Measurements from ENCODE around the gene SEPHS2. TPM values are rescaled to one million over a fixed set of nuclear protein-coding genes. Genes with fewer than 3 reads are reported as not detected.

The SEPHS2 gene, protein sequence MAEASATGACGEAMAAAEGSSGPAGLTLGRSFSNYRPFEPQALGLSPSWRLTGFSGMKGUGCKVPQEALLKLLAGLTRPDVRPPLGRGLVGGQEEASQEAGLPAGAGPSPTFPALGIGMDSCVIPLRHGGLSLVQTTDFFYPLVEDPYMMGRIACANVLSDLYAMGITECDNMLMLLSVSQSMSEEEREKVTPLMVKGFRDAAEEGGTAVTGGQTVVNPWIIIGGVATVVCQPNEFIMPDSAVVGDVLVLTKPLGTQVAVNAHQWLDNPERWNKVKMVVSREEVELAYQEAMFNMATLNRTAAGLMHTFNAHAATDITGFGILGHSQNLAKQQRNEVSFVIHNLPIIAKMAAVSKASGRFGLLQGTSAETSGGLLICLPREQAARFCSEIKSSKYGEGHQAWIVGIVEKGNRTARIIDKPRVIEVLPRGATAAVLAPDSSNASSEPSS
- 9.4 and 11.2 TPM in 2 replicates for total RNA-seq

DNA sequence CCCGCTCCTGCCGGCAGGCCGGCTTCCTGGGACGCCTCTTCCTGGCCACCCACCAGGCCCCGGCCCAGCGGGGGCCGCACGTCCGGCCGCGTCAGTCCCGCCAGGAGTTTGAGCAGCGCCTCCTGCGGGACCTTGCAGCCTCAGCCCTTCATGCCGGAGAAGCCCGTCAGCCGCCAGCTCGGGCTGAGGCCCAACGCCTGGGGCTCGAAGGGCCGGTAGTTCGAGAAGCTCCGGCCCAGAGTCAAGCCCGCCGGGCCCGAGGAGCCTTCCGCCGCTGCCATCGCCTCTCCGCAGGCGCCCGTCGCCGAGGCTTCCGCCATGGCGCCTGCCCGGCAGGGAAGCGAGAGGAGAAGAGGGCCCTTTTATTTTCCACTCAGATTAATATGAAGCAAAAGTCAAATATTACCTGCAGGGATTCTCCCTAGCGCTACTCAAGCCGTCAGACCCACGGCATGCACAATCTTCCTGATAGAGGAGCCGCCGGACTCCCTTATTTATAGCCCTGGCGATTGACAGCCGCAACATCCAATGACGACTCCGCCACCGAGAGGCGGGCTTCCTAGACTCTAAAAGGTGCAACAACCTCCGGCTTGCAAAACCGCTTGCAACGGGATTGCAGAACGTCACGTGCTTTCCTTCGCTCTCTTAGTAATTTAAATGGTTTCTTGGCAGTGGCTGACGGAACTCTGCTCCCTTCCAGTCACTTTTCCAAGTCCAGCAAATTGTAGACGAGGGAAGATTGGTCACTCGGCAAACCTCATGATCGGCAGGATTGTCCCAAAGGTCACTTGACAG, at the start of gene SEPHS2:
SEPHS2 (minus strand) TSS at position 467 of the 795 bp plus-strand sequence; CDS start at position 320, 147 bp downstream.

DNA sequence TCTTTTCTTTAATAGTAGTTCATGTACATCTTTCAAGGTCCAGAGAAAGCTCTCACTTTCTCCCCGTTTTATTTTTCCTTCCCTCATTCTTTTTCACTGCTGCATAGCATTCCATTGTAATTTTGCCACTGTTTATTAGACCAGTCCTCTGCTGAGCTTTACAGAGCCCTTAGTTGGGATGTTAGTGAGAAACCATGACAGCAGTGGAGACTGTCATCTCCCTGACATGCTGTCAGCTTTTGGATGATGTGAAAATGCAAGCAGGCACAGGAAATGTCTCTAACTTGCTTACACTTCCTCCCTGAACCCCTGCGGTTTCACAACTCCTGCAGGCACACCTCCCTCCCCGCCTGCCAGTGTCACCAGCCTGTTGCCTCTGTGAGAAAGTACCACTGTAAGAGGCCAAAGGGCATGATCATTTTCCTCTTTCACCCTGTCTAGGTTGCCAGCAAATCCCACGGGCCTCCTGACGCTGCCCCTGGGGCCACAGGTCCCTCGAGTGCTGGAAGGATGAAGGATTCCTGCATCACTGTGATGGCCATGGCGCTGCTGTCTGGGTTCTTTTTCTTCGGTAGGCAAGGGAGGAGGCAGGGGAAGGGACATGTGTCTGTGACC, 26.8 kb upstream of the SEPHS2 start, which contains the start of gene ITGAL:
ITGAL (plus strand) TSS at position 415 of the 615 bp plus-strand sequence; CDS start at position 511, 96 bp downstream.

DNA sequence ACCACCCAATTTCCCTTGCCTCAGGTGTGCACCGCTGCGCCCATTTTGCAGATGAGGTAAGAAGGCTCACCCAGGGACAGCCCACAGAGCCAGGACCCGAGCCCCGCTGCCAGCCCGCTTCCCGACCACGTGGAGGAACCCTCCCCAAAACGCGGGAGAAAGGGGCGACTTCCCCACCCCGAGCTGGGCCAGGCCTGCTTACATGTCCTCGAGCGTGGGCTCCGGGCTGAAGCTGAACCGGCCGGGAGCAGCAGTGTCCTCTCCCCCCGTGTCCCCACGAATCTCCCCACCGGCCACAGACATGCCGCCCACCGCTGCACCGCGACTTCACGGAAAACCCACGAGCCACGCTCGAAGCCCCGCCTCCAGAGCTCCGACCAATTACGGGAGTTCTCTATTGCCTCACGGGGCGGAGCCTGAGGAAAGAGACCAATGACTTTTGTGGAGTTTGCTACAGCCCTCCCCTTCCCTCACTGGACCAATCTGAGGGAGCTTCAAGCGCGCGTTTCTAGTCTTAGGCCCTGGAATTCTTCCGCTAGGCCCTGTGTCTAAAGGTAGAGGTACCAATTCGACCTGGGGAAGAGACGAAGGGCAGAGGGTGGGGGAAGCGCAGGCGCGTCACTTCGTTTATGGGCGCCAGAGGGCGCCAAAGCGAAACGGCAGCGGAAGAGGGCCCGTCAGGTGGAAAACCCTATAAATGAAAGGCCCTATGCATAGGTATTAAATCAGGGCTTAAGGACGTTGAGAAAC, 15.8 kb downstream of the SEPHS2 start, which contains the start of gene DCTPP1:
DCTPP1 (minus strand) TSS at position 353 of the 750 bp plus-strand sequence; CDS start at position 303, 50 bp downstream.

DNA sequence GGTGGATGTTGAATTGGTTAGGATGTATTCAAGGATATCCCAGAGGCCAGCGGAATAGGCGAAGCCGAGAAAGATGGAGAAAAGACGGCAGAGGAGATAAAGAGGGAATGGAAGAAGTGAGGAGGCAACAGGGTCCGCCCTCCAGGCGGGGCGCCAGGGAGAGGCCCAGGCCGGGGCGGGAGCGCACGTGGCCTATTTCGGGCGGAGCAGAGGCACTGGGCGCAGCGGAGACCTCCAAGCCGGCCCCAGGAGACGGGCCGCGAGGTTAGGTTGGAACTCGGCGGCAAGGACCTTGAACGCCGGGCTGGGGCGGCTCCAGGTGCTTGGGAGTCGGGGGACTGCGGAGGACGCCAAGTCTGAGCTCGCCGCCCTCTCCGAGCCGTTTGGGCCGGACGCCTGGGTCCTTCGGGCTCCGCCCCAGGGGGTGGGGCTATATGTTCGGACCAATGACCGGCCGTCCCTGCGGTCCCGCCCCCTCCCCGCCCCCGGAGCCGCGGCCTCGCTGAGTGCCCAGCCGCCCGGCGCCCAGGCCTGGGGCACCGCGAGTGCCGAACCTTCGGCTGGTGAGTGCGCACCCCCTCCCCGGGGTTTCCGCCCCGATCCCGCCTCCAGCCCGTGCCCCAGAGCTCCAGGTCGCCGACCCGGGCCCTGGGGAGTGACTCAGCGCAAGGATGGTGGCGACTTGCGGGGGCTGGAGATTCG, 38.4 kb downstream of the SEPHS2 start, which contains the start of gene ZNF771:
ZNF771 (plus strand) TSS at position 505 of the 702 bp plus-strand sequence. CDS start 448 bp downstream, outside the sequence.

DNA sequence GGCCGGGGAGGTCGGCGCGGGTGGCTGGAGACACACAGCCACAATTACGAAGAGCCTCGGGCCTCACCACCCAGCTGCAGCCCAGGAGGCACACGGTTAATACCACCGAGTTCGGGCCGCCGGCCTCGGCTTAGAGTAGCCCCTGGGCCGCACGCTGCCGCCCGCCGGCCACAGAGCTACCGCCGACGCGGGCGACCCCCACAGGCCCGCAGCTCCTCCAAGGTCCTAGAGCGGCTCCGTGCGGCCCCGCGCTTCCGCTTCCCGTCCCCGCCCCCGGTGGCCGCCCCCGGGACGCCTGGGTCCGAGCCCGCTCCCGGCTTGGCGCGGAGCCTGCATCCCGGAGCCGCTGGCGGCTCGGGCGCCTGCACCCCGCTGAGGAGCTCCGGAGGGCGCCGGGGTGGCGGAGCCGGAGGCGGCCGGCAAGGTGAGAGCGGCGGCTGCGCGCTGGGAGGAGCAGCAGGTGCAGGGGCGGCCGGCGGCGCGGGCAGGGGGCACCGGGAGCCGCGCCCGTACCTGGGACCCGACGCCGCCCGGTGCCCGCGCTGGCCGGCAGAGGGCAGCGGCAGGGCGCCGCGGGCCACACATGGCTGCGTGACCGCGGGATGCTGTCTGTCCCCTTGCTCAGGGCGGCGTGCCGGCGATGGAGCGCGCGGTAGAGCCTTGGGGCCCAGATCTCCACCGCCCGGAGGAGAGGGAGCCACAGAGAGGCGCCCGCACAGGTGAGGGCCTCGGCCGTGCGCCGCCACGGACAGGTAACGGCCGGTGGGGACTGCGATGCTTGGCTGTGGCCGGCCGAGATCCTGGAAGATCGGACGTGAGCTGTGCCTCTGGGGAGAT, 50.3 kb downstream of the SEPHS2 start, which contains the start of gene ZNF48:
ZNF48 (plus strand) TSS at position 266 of the 837 bp plus-strand sequence; CDS start at position 641, 375 bp downstream.

Other genes starting within 250 kb of the SEPHS2 start
- gene SULT1A3, start 246.6 kb downstream of the SEPHS2 start, total RNA-seq: 0.79 and 0.93 TPM in 2 replicates
- 0.26 and 0.93 TPM in 2 replicates for gene NPIPB13, start 197.4 kb downstream of the SEPHS2 start, total RNA-seq
- 32.9 and 33.9 TPM in 2 replicates for gene CD2BP2, start 90.6 kb downstream of the SEPHS2 start, total RNA-seq
- gene TBC1D10B, start 75.4 kb downstream of the SEPHS2 start, total RNA-seq: 28.2 and 30.0 TPM in 2 replicates
- 0.12 TPM in 1 of 2 replicates, not detected in the other for gene MYL11, start 71.1 kb downstream of the SEPHS2 start, total RNA-seq
- 0.06 and 0.13 TPM in 2 replicates for gene SEPTIN1, start 63.3 kb downstream of the SEPHS2 start, total RNA-seq
- 5.5 and 5.8 TPM in 2 replicates for gene ZNF48, start 50.5 kb downstream of the SEPHS2 start, total RNA-seq
- 5.8 and 10.0 TPM in 2 replicates for gene ZNF771, start 38.3 kb downstream of the SEPHS2 start, total RNA-seq
- 11.5 and 19.7 TPM in 2 replicates for gene DCTPP1, start 15.8 kb downstream of the SEPHS2 start, total RNA-seq
- gene ITGAL, start 26.9 kb upstream of the SEPHS2 start, total RNA-seq: under 0.01 TPM in 2 replicates
- gene ZNF768, start 80.7 kb upstream of the SEPHS2 start, total RNA-seq: 11.9 and 12.0 TPM in 2 replicates
- 8.0 and 9.1 TPM in 2 replicates for gene ZNF747, start 89.0 kb upstream of the SEPHS2 start, total RNA-seq
- gene ZNF764, start 112.5 kb upstream of the SEPHS2 start, total RNA-seq: 2.8 and 3.0 TPM in 2 replicates
- 10.4 and 17.3 TPM in 2 replicates for gene ZNF688, start 125.8 kb upstream of the SEPHS2 start, total RNA-seq
- 5.9 and 7.2 TPM in 2 replicates for gene ZNF785, start 139.8 kb upstream of the SEPHS2 start, total RNA-seq
- gene ZNF689, start 164.5 kb upstream of the SEPHS2 start, total RNA-seq: 4.0 and 4.2 TPM in 2 replicates
- 6.2 and 6.8 TPM in 2 replicates for gene PRR14, start 205.1 kb upstream of the SEPHS2 start, total RNA-seq
- gene FBRS, start 212.6 kb upstream of the SEPHS2 start, total RNA-seq: 18.0 and 19.3 TPM in 2 replicates

Data from aortic smooth muscle cell (primary cell).